Activated CD8-positive, alpha-beta memory T cell treated with anti-CD3 and anti-CD28 coated beads, Interleukin-2, amount 50 U/mL, for 1 hour (primary cell): ENCODE data around the gene LRTM2.

Experiments
- DNase-seq: peaks from one replicate; pipeline ENCODE4 v3.0.0-alpha.2; 2020; ENCODE audit errors: extremely low read depth

The LRTM2 gene

DNA sequence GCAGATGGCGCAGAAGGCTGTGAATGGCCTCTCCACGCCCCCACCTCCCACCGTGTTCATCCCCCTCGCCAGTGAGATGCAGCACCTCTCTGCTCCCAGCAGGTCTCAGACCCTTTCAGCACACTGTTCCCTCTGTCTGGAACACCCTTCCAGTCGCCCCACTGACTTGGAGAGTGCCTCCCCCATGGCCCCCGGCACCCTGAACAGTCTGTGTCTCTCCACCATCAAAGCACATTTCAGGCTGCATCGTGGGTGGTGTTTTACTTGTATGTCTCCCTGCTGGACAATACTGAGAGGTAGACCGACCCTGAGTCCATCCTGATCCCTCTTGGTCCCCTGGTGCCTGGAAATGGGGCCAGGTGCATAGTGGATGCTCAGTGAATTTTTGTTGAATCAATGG lies 63.1 kb downstream of the LRTM2 start:
- no peak for DNase-seq

- no peak for DNase-seq
These were observed 64.3 kb downstream of the LRTM2 start for GRCh38 chr12:1884651-1885050.

DNA sequence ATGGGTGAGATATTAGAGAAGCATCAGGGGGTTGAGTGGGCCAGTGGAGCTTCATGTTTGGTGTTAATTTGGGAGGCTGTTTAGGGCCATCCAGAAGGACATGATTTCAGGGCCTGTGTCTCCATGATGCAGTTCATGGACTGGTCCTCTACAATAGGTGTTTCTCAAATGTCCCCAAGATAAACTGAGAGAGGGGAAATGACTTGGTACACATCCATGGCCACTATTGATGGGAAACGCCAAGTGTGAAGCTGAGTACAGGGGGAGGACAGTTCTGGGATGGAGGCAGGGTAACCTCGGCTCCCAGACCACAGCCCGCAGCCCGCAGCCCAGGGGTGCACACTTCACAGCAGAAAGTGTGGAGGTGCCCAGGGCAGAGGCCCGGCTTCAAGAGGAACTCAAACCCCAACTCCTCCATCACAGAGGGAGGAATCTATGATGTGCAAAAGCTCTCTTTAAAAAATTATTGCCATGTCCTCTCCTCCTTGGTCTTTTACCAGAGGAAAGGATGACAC lies 64.8 kb downstream of the LRTM2 start:
- DNase-seq: no peak

- DNase-seq: no peak
These were observed 65.4 kb downstream of the LRTM2 start for GRCh38 chr12:1885599-1886245.
